ENCODE results near the gene GULP1.
"Not testable (repeated sequence)": the region's sequence is repeated elsewhere in the genome, so short reads cannot be mapped to it uniquely, and the experiment has no call there.

Gene GULP1

GRCh38 chr2:188569431-188570165 lies 277.9 kb downstream of the GULP1 start:
- DNase-seq: no peak

GRCh38 chr2:188570370-188570769 lies 278.7 kb downstream of the GULP1 start:
- DNase-seq: no peak

- DNase-seq: no peak
These were observed 280.0 kb downstream of the GULP1 start for GRCh38 chr2:188571543-188572303.

- DNase-seq: no peak
These were observed 280.9 kb downstream of the GULP1 start for GRCh38 chr2:188572592-188572991.

GRCh38 chr2:188573453-188573852 lies 281.8 kb downstream of the GULP1 start:
- DNase-seq: no peak

- no peak for DNase-seq
These were observed 284.3 kb downstream of the GULP1 start for GRCh38 chr2:188576006-188576405.

- DNase-seq: no peak
These were observed 285.0 kb downstream of the GULP1 start for GRCh38 chr2:188576651-188577050.

- DNase-seq: no peak
These were observed 285.6 kb downstream of the GULP1 start for GRCh38 chr2:188577231-188577630.

- no peak for DNase-seq
These were observed 289.1 kb downstream of the GULP1 start for GRCh38 chr2:188580738-188581137.

- no peak for DNase-seq
These were observed 290.5 kb downstream of the GULP1 start for GRCh38 chr2:188582211-188582610.

GRCh38 chr2:188588235-188588634 lies 296.6 kb downstream of the GULP1 start:
- no peak for DNase-seq

GRCh38 chr2:188596054-188596453 lies 304.4 kb downstream of the GULP1 start:
- no peak for DNase-seq

GRCh38 chr2:188598551-188598950 lies 306.9 kb downstream of the GULP1 start:
- no peak for DNase-seq

- no peak for DNase-seq
These were observed 307.5 kb downstream of the GULP1 start for GRCh38 chr2:188599140-188599539.

GRCh38 chr2:188600536-188601210 lies 309.0 kb downstream of the GULP1 start:
- DNase-seq: no peak

GRCh38 chr2:188601391-188601790 lies 309.7 kb downstream of the GULP1 start:
- no peak for DNase-seq

- no peak for DNase-seq
These were observed 310.3 kb downstream of the GULP1 start for GRCh38 chr2:188601927-188602326.

GRCh38 chr2:188604579-188604978 lies 312.9 kb downstream of the GULP1 start:
- DNase-seq: no peak

GRCh38 chr2:188605609-188606584 lies 314.2 kb downstream of the GULP1 start:
- not testable (repeated sequence) for DNase-seq

GRCh38 chr2:188606596-188606995 lies 314.9 kb downstream of the GULP1 start:
- DNase-seq: not testable (repeated sequence)

GRCh38 chr2:188607501-188607900 lies 315.8 kb downstream of the GULP1 start:
- no peak for DNase-seq

- DNase-seq: no peak
These were observed 317.8 kb downstream of the GULP1 start for GRCh38 chr2:188609321-188610049.
